K562 (cell line): Measurements from ENCODE around the gene NR4A2. TPM values are rescaled to one million over a fixed set of nuclear protein-coding genes. Genes with fewer than 3 reads are reported as not detected.

Experiments
- ATAC-seq: fragments of 200-7000 bp; cut with Tn5 transposase; 3 replicates; pipeline ENCODE4 v1.9.1; 2020; ENCODE audit warnings: moderate library complexity
- BruUV-seq: library from RNA; stranded (reverse); fragments of 400-500 nt; replicated peaks from 2 replicates; lab custom pipeline; 2021; lab: Mats Ljungman, UMichigan
- CTCF ChIA-PET: fragments of 300-600 bp; formaldehyde crosslinking; extraction: SDS; loops from one replicate; lab custom pipeline; 2021; ENCODE audit warnings: low intra/inter-chr PET ratio; lab: Yijun Ruan, JAX
- POLR2A ChIA-PET: fragments of 300-600, 350-650 bp; sonication (Branson Sonifier 250); formaldehyde crosslinking; extraction: SDS; loops from one replicate; lab custom pipeline; 2021; ENCODE audit warnings: antibody characterized with exemption, inconsistent platforms; lab: Yijun Ruan, JAX
- DNase-seq, 4 experiments: peaks; one replicate each; pipeline versions ENCODE4 v3.0.0 to v3.0.0-alpha.2; 2011 to 2018; ENCODE audit warnings: low spot score in 3 of 4, mixed read lengths in 3 of 4; ENCODE audit errors: extremely low read depth in 1 of 4
- FAIRE-seq: peaks from 2 replicates; lab custom pipeline; 2011; peaks lifted over from hg19 to GRCh38; lab: Jason Lieb, UNC
- H2AFZ ChIP-seq: 2 replicates; pipeline ENCODE4 v1.6.0; 2011; ENCODE audit warnings: low read depth, low read length, control low read depth, inconsistent platforms
- H3K27ac ChIP-seq: fragments of 200-600 bp; 3 replicates; pipeline ENCODE4 v1.8.0; 2011; ENCODE audit warnings: low read depth, mild to moderate bottlenecking, control low read depth, inconsistent platforms, low read length, moderate library complexity, mixed read lengths; ENCODE audit errors: extremely low read depth
- H3K27me3 ChIP-seq, 2 experiments: fragments of 300-600 bp in 1 of 2; 2 replicates in 1 of 2; 3 replicates in 1 of 2; pipeline versions ENCODE4 v1.6.0 to v1.8.0; 2011; ENCODE audit warnings: inconsistent platforms in 2 of 2, low read length in 2 of 2, mild to moderate bottlenecking in 1 of 2, mixed read lengths in 1 of 2, moderate library complexity in 1 of 2; ENCODE audit not compliant: control insufficient read depth in 2 of 2, insufficient read depth in 2 of 2
- H3K36me3 ChIP-seq: fragments of 300-600 bp; 3 replicates; pipeline ENCODE4 v1.8.0; 2011; ENCODE audit warnings: mild to moderate bottlenecking, low read length, inconsistent platforms; ENCODE audit not compliant: control insufficient read depth, insufficient read depth
- H3K4me1 ChIP-seq, 2 experiments: fragments of 200-600 bp in 1 of 2; replicated peaks in 1 of 2; 2 replicates in 1 of 2; 3 replicates in 1 of 2; pipeline versions ENCODE4 v1.5.1 to v1.8.0; 2011; ENCODE audit warnings: inconsistent platforms in 2 of 2, low read length in 2 of 2, mild to moderate bottlenecking in 1 of 2, mixed read lengths in 1 of 2, moderate library complexity in 1 of 2; ENCODE audit not compliant: control insufficient read depth in 2 of 2, insufficient read depth in 2 of 2
- H3K4me2 ChIP-seq: 2 replicates; pipeline ENCODE4 v1.6.1; 2011; ENCODE audit warnings: low read length, control low read depth, inconsistent platforms, mixed read lengths; ENCODE audit not compliant: insufficient read depth
- H3K4me3 ChIP-seq: fragments of 200-600 bp; sonication (generic), shearing (Covaris generic); 2 replicates; pipeline ENCODE4 v1.5.1; 2016; ENCODE audit warnings: control low read depth, inconsistent platforms
- H3K79me2 ChIP-seq: fragments of 200-600 bp; 3 replicates; pipeline ENCODE4 v1.8.0; 2011; ENCODE audit warnings: low read length, inconsistent platforms; ENCODE audit not compliant: control insufficient read depth, insufficient read depth
- H3K9ac ChIP-seq, 2 experiments: 2 replicates each; pipeline versions ENCODE4 v1.6.0 to v1.6.1; 2011; ENCODE audit warnings: low read depth in 2 of 2, low read length in 2 of 2, control low read depth in 1 of 2, inconsistent platforms in 1 of 2, mild to moderate bottlenecking in 1 of 2, mixed read lengths in 1 of 2; ENCODE audit not compliant: insufficient read depth in 1 of 2
- H3K9me1 ChIP-seq: one replicate; pipeline ENCODE4 v1.6.0; 2011; ENCODE audit warnings: inconsistent platforms, mild to moderate bottlenecking, low read length, moderate library complexity; ENCODE audit not compliant: control insufficient read depth, insufficient read depth
- H3K9me3 ChIP-seq: replicated peaks from 2 replicates; pipeline ENCODE4 v1.5.1; 2011; ENCODE audit warnings: low read depth, low read length, inconsistent platforms; ENCODE audit not compliant: control insufficient read depth, insufficient read depth
- H4K20me1 ChIP-seq: replicated peaks from 2 replicates; pipeline ENCODE4 v1.6.1; 2011; ENCODE audit warnings: low read length, inconsistent platforms, mixed read lengths; ENCODE audit not compliant: control insufficient read depth, insufficient read depth
- FOS ChIP-seq: IDR thresholded peaks from 3 replicates; pipeline ENCODE4 v1.6.1; 2011; ENCODE audit not compliant: insufficient read length; ENCODE audit errors: extremely low read depth
- HIVEP1 ChIP-seq: fragments of 250-450 bp; sonication (Bioruptor Pico); IDR thresholded peaks from 2 replicates; pipeline ENCODE4 v1.4.0; 2020; ENCODE audit warnings: mild to moderate bottlenecking
- HMGXB4 ChIP-seq: sonication (generic); formaldehyde crosslinking; IDR thresholded peaks from 2 replicates; pipeline ENCODE4 v1.8.1; 2023; ENCODE audit warnings: mild to moderate bottlenecking, missing genetic modification reagents
- NFYB ChIP-seq: IDR thresholded peaks from 2 replicates; pipeline ENCODE4 v1.6.1; 2011; ENCODE audit warnings: mild to moderate bottlenecking, moderate library complexity; ENCODE audit not compliant: insufficient read length; ENCODE audit errors: extremely low read depth
- NR4A1 ChIP-seq, 2 experiments: fragments of 250-450 bp in 1 of 2; fragments of 450-650 bp in 1 of 2; sonication (Bioruptor Pico) in 1 of 2; IDR thresholded peaks; 2 replicates each; pipeline versions ENCODE4 v1.4.0 to v1.6.1; 2016 to 2020; ENCODE audit warnings: mild to moderate bottlenecking in 2 of 2, missing compliant biosample characterization in 1 of 2, missing genetic modification characterization in 1 of 2, moderate library complexity in 1 of 2
- PKNOX1 ChIP-seq: fragments of 450-650 bp; IDR thresholded peaks from 2 replicates; pipeline ENCODE4 v1.6.1; 2016
- SP2 ChIP-seq: IDR thresholded peaks from 2 replicates; pipeline ENCODE4 v1.6.1; 2011; ENCODE audit warnings: mild to moderate bottlenecking, low read depth, low read length, moderate library complexity; ENCODE audit not compliant: poor library complexity, severe bottlenecking; ENCODE audit errors: extremely low read depth
- TBP ChIP-seq: optimal IDR thresholded peaks from 2 replicates; pipeline ENCODE3; 2011; ENCODE audit warnings: low read depth, low read length, improper control_type of control experiment
- TFAP4 ChIP-seq: sonication (generic); formaldehyde crosslinking; IDR thresholded peaks from 2 replicates; pipeline ENCODE4 v1.8.0; 2022; ENCODE audit warnings: missing genetic modification reagents, mild to moderate bottlenecking, moderate library complexity, borderline replicate concordance
- TFE3 ChIP-seq: fragments of 450-650 bp; formaldehyde crosslinking; IDR thresholded peaks from 2 replicates; pipeline ENCODE4 v1.4.0; 2020; ENCODE audit warnings: mild to moderate bottlenecking, mixed read lengths
- ZHX1 ChIP-seq: fragments of 150-350 bp; conservative IDR thresholded peaks from 2 replicates; pipeline ENCODE4 v1.6.1; 2014; ENCODE audit warnings: low read length
- ZNF224 ChIP-seq: sonication (generic); formaldehyde crosslinking; IDR thresholded peaks from 2 replicates; pipeline ENCODE4 v1.8.0; 2022; ENCODE audit warnings: mild to moderate bottlenecking, missing genetic modification reagents
- WGBS: fragments of 100-300 bp; shearing (Covaris generic); methylation state at CpG from one replicate; pipeline ENCODE4 v1.1.6; 2016; ENCODE audit warnings: low coverage, mixed read lengths; ENCODE audit not compliant: insufficient coverage; ENCODE audit errors: missing lambda C conversion rate; 5-methylcytosine and 5-hydroxymethylcytosine counted together
- in situ Hi-C: fragments of 300-500 bp; cut with MboI; formaldehyde crosslinking; loops from 4 replicates; pipeline ENCODE4 v1.15.0; 2018; ENCODE audit warnings: inconsistent platforms, mixed read lengths
- intact Hi-C: fragments of 100-400 bp; cut with micrococcal nuclease; formaldehyde crosslinking; loops from 2 replicates; pipeline ENCODE4 v1.14.2; 2022
- polyA plus RNA-seq, 8 experiments: library from polyadenylated mRNA; depleted of rRNA in 4 of 8; stranded (reverse) in 5 of 8; unstranded in 3 of 8; fragments of >200 nt; fragmentation: Nextera tagmentation in 2 of 8; fragmentation: Illumina TruSeq in 1 of 8; extraction: Ambion mirVana in 2 of 8; extraction: Trizol in 1 of 8; gene quantifications; 2 replicates each; pipeline versions ENCODE4 v1.2.1 to v1.2.3, GENCODE V29; 2011 to 2014; ENCODE audit warnings: inconsistent platforms in 1 of 8, missing spikeins in 1 of 8
- total RNA-seq, 7 experiments: library from RNA; depleted of rRNA in 6 of 7; stranded (reverse); fragments of >200 nt in 6 of 7; fragmentation: Illumina TruSeq in 2 of 7; extraction: Trizol in 2 of 7; gene quantifications; 2 replicates each; pipeline versions ENCODE4 v1.2.1 to v1.2.3, GENCODE V29; 2011 to 2021; ENCODE audit warnings: low replicate concordance in 1 of 7

NR4A2 gene
- total and polyA plus RNA-seq, 9 of the 15 experiments (the other 6 are each of a cell fraction or from before 2014, with no cell fraction given), result 0.94 to 5.1 (median 1.3) TPM

- H4K20me1 ChIP-seq, result no peaks in the 10 kb centered on the region
- FAIRE-seq (no peak), ATAC-seq (peak; percentile 67), DNase-seq (peak in 1 of 4 experiments; percentile 27)
- no peaks in the 10 kb centered on the region for H3K9me1 ChIP-seq
- WGBS, result 46% methylated on average over 4 of the region's 4 CpGs
- H3K27me3 ChIP-seq, result no peaks in the 10 kb centered on the region
- no peak overlapping the region for H3K9ac ChIP-seq
- H3K79me2 ChIP-seq, result no peaks in the 10 kb centered on the region
- H3K4me2 ChIP-seq, result no peak overlapping the region
- ChIA-PET POLR2A (no interaction called here), CTCF (no interaction called here)
- intact Hi-C loops, result no loop called here
- no peaks in the 10 kb centered on the region for H3K9me3 ChIP-seq
- no peak overlapping the region for H3K4me3 ChIP-seq
- no peaks in the 10 kb centered on the region for H3K36me3 ChIP-seq
- in situ Hi-C loops, result no loop called here
- no peak overlapping the region for H3K27ac ChIP-seq
- no peak overlapping the region for H2AFZ ChIP-seq
- no peaks in the 10 kb centered on the region for H3K4me1 ChIP-seq
- BruUV-seq, result no TSS peak
- TF ChIP-seq PKNOX1, result peak; percentile 92
- no peak for TF ChIP-seq NR4A1 (CRISPR knock-in tag; IDR thresholded peaks at IDR 0.05)
- no peak for TF ChIP-seq NR4A1 (tag; IDR thresholded peaks at IDR 0.05)
- no peak for TF ChIP-seq SP2
- no peak for TF ChIP-seq HMGXB4 (CRISPR knock-in tag)
- peak; percentile 9 for TF ChIP-seq FOS
- TF ChIP-seq TFAP4 (CRISPR knock-in tag), result no peak
- TF ChIP-seq TFE3 (CRISPR knock-in tag), result no peak
- no peak for TF ChIP-seq HIVEP1 (CRISPR knock-in tag)
- peak; percentile 71 for TF ChIP-seq NFYB
- no peak for TF ChIP-seq ZHX1
- no peak for TF ChIP-seq TBP
- TF ChIP-seq ZNF224 (CRISPR knock-in tag), result no peak
Measured at GRCh38 chr2:156366753-156367152, 34.2 kb upstream of the NR4A2 start.
